Amniotic stem cell (primary cell): Measurements from ENCODE around the gene ADAMTSL1.

ENCODE experiments used
- DNase-seq: peaks from one replicate; lab custom pipeline; 2025; lab: John Stamatoyannopoulos, UW

The ADAMTSL1 gene

DNA sequence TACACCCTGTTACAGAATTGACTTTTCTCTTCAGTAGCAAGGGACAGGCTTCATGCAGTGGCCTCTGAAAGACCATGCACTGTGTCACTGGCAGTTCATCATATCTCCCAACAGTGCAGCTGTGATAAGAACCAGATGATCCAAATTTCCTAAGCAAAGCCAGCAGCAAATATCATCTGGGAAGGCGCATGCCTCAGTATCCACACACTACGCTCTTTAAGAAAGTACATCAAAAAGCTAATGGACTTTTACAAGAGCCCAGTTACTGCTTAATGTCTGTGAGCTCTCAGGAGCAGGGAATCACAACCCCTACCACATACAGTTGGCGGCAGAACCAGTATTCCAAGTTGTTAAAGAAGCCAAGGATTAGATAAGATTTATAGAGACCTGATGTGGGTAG lies 25.1 kb downstream of the ADAMTSL1 start:
- DNase-seq: no peak

- no peak for DNase-seq
Measured at GRCh38 chr9:18499980-18500379, 26.0 kb downstream of the ADAMTSL1 start.

DNA sequence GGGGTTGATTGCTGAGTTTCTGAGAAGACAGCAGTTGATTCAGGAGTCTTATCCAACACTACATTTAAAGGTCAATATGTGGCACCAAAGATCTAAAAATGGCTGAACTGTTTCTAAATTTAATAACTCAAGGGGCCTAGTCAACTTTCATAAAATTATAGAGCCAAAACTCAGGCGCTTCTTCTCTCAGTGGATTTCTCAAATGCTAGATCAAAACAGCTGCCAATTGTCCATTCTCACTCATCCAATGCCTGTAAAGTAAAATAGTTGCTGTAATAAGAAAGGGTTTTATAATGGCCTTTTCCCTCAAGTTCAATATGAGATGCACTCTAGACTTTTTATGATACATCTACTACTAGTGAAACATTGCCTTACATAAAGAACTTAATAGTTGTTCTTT lies 26.5 kb downstream of the ADAMTSL1 start:
- DNase-seq: no peak

DNA sequence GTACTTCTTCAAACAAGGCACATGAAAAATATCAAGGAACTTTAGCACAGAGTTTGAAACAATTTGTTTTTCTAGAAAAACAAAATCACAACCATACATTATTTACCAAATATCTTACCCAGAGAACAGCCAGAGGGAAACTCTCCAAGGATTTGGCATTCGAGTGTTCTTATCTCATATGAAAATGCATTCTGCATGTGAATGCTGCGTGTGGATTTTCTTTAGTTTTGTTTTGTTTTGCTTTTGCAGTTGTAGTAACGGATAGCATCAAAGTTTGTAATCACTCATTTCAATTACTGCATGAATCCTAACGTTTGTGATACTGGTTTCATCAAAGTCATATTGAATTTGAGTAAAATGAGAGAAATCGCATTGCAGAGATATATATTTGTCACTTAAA lies 28.0 kb downstream of the ADAMTSL1 start:
- no peak for DNase-seq

DNA sequence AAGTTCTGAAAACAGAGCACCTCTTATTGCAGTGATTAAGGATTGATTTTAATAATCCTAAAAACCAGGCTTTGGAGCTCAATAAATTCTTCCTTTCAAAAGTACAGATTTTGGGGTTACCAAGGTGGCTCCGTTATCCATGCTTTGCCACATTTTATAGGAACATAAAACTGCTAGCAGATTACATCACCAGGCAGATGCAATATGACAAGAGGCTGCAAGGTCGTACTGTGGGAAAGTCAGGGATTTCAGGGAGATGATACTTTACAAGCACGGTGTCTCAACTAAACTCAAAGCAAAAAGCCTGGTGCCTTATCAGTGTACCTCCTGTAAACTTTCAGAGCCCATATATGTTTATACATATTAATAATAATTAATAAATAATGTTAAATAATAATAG lies 28.6 kb downstream of the ADAMTSL1 start:
- DNase-seq: no peak

GRCh38 chr9:18504707-18505106 lies 30.8 kb downstream of the ADAMTSL1 start:
- no peak for DNase-seq

GRCh38 chr9:18507151-18507550 lies 33.2 kb downstream of the ADAMTSL1 start:
- DNase-seq: no peak

GRCh38 chr9:18516514-18516913 lies 42.6 kb downstream of the ADAMTSL1 start:
- no peak for DNase-seq

GRCh38 chr9:18516965-18517364 lies 43.0 kb downstream of the ADAMTSL1 start:
- DNase-seq: no peak

GRCh38 chr9:18520416-18521047 lies 46.6 kb downstream of the ADAMTSL1 start:
- no peak for DNase-seq

DNA sequence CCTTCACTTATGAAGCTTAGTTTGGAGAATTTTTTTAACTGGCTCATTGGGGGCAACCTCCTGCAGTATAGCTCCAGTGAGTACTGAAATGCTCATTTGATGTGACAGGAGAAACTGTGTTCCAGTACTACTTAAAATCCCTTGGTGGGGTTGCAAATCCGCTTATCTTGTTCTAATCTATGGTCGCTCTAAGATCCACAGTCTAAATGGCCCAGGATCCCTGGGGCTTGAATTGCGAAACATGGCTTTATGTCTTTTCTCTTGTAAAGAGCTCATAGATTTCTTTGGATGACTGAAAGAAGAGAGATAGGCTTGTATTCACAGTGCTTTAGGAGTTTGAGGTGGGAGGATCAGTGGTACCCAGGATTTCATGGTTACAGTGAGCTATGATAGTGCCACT lies 52.7 kb downstream of the ADAMTSL1 start:
- DNase-seq: no peak

- no peak for DNase-seq
Measured at GRCh38 chr9:18531136-18532065, 57.4 kb downstream of the ADAMTSL1 start.

GRCh38 chr9:18534611-18535010 lies 60.7 kb downstream of the ADAMTSL1 start:
- DNase-seq: no peak

DNA sequence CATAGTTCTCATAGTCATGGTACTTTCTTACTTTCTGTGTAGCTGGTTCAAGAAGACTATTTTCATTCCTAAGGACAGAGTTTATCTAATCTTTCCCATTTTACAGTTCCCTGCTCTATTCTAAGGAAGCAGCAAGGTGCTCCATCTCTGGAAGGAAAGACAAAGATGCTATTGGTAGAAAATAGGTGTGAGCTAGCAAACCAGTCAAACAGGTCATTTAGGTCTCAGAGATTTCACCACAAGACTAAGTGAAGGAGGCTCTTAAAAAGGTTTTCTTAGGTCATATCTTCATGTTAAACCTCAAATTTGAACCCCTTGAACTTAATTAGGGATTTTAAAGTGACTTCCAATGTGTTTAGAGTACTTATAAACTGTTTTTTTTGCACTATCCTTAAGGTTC lies 62.6 kb downstream of the ADAMTSL1 start:
- no peak for DNase-seq

DNA sequence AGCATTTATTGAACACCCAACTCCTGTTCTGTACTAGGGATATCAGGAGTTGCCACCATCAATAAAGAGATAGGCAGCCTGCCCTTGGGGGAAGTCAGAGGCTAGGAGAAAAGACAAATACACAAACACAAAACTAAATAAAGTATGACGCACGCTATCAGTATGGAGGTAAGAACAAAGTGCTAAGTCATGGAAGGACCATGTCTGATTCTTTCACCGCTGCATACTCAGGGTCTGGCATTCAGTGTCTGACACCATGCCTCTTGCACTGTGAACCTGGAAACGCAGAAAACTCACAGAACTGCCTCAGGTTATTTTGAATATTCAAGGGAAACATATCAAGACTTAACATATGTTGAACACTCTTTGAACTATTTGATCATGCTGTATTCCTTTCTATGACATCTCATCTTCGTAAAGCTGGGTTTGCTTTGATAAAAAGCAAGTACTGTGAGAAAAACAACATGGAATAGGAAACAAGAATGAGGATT lies 65.3 kb downstream of the ADAMTSL1 start:
- no peak for DNase-seq

DNA sequence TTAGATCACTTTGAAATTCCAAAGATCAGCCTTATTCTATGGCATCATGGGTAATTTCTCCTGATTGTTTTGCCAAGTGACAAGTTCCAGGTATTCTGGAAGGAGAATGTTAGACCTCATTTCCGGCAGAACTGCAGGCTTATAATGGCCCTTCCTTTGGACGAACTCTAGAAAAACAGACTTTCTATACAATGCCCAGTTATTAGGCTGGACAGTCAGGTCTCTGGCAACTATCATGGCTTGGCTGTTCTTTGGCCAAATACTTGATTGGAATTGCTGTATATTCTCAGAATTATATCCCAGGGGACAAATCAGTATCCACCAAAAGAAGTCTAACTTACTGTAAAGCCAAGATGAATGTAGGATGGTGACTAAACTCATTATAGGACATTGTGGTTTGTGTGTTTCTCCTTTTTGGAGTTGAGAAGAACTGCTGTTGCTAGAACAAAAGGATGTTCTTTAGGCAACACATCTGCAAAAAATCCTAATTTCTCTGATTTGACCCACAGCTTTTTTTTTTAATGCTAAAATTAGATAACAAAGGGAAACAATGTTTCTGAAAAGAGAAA lies 69.0 kb downstream of the ADAMTSL1 start:
- no peak for DNase-seq

DNA sequence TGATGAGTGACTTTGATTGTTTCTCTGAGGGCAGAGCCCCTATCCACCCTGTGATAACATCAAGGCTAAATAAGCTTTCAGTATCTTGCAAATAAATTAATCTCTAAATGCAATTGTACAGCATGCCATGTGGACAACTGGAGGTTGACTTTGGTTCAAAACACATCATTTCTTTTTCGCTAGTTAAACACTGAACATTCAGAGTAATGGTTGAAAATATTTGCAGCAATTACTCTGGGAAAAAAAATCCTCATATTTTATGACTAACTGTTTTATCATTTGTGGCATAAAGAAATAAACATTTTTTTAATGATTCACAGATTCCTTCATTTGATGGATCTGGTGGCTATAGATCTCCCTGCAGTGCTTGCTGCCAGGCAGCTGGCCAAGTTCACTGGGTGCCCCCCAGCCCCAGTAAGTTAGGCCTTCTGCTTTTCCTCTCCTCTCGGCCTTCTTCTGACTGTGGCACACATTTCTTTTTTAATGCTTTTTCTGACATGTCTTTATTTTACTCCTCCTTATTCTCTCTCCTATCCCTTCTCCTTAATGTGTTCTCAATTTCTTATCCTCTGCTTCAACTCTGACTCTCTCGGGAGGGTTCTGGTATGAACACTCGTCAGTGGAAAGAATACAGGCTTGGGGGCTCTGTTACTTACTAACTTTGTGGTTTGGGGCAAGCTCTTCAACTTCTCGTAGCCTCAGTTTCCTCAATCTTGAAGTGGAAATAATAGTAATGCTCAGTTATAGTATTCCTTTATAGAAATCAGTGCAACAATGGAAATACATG lies 69.6 kb downstream of the ADAMTSL1 start:
- DNase-seq: peak; percentile 47

DNA sequence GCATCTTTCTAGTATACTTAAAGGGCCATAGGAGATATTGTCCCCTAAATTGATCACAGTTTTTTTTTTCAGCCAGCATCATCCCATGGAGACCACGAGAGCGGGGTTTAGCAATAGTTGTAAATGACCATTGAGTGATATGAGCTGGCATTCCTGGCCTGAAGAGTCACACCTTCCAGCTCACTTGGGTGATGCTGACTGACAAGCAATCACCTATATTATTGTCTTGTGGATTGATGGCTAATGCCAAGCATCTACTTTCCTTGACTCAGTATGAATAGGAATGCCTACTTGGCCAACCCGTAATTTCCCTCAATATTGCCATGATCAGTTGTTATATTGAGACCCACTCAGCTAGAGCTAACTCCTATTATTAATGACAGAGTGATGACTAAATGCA lies 70.5 kb downstream of the ADAMTSL1 start:
- no peak for DNase-seq

GRCh38 chr9:18545636-18546360 lies 71.8 kb downstream of the ADAMTSL1 start:
- DNase-seq: no peak

DNA sequence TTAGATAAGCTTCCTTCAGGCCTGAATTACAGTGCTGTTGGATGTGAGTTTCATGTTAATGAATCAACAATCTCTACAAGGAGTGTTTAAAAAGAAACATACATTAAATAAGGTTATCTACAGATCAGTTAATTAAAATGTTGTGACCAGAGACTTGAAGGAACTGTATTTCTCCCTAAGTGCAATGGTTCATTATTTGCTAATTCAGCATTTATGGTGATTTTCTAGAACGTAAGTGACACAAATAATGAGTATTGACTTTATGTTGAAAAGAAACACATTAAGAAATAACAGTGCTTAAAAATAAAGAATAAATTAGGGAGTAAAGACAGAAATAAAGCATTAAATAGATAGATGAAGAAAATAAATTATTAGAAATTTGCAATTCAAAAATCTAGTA lies 74.5 kb downstream of the ADAMTSL1 start:
- DNase-seq: no peak

GRCh38 chr9:18549772-18550171 lies 75.8 kb downstream of the ADAMTSL1 start:
- DNase-seq: no peak
